B cell (primary cell): ENCODE data around the gene METTL24. TPM values are rescaled to one million over a fixed set of nuclear protein-coding genes. Genes with fewer than 3 reads are reported as not detected.

ENCODE experiments used
- ATAC-seq: fragments of 200-7000 bp; cut with Tn5 transposase; one replicate; pipeline ENCODE4 v1.10.0; 2021; ENCODE audit warnings: low read depth, mild to moderate bottlenecking, moderate number of reproducible peaks, moderate library complexity
- CTCF ChIA-PET: fragments of 350-600 bp; sonication (Branson Sonifier 250); formaldehyde crosslinking; loops from one replicate; lab custom pipeline; 2021; ENCODE audit warnings: antibody characterized with exemption, inconsistent platforms; lab: Charles Lee
- POLR2A ChIA-PET: fragments of 350-600 bp; sonication (Branson Sonifier 250); formaldehyde crosslinking; loops from one replicate; lab custom pipeline; 2021; ENCODE audit warnings: antibody characterized with exemption; lab: Charles Lee
- DNase-seq: peaks from one replicate; pipeline ENCODE4 v3.0.0; 2013
- H2AFZ ChIP-seq: 2 replicates; pipeline ENCODE4 v1.6.1; 2012; ENCODE audit warnings: mild to moderate bottlenecking, low read depth, low read length; ENCODE audit not compliant: insufficient read depth, poor library complexity, severe bottlenecking
- H3K27ac ChIP-seq, 2 donors: 1 replicate in 1 of 2; 2 replicates in 1 of 2; pipeline ENCODE4 v1.5.1; 2012 to 2013; ENCODE audit warnings: low read length in 2 of 2, mild to moderate bottlenecking in 2 of 2, moderate library complexity in 1 of 2
- H3K27me3 ChIP-seq, 4 experiments: fragments of 200-600 bp in 1 of 4; sonication (generic) in 1 of 4; replicated peaks in 1 of 4; 1 replicate in 2 of 4; 2 replicates in 2 of 4; pipeline versions ENCODE4 v1.6.1 to v1.7.0; 2013 to 2016; ENCODE audit warnings: low read length in 3 of 4, mild to moderate bottlenecking in 2 of 4, mixed read lengths in 1 of 4, moderate library complexity in 1 of 4; ENCODE audit not compliant: insufficient read depth in 4 of 4, control insufficient read depth in 3 of 4; ENCODE audit errors: control extremely low read depth in 1 of 4
- H3K36me3 ChIP-seq, 2 experiments: replicated peaks in 1 of 2; 1 replicate in 1 of 2; 2 replicates in 1 of 2; pipeline versions ENCODE4 v1.6.1 to v1.7.1; 2013; ENCODE audit warnings: low read length in 1 of 2; ENCODE audit not compliant: insufficient read depth in 2 of 2, control insufficient read depth in 1 of 2; ENCODE audit errors: control extremely low read depth in 1 of 2, extremely low read depth in 1 of 2
- H3K4me1 ChIP-seq, 2 donors: fragments of 200-600 bp in 1 of 2; sonication (generic) in 1 of 2; 1 replicate in 1 of 2; 2 replicates in 1 of 2; pipeline versions ENCODE4 v1.5.1 to v1.6.1; 2013 to 2017; ENCODE audit warnings: low read length in 2 of 2; ENCODE audit not compliant: control insufficient read depth in 2 of 2, insufficient read depth in 2 of 2
- H3K4me2 ChIP-seq: replicated peaks from 2 replicates; pipeline ENCODE3; 2012; ENCODE audit warnings: mild to moderate bottlenecking, low read depth, low read length; ENCODE audit not compliant: poor library complexity, severe bottlenecking
- H3K4me3 ChIP-seq, 5 experiments: fragments of 200-600 bp in 1 of 5; sonication (generic) in 1 of 5; 1 replicate in 3 of 5; 2 replicates in 2 of 5; pipeline versions ENCODE4 v1.5.1 to v1.7.0; 2011 to 2016; ENCODE audit warnings: low read length in 4 of 5, mild to moderate bottlenecking in 4 of 5, low read depth in 2 of 5, control low read depth in 1 of 5, moderate library complexity in 1 of 5; ENCODE audit not compliant: insufficient read depth in 1 of 5; ENCODE audit errors: control extremely low read depth in 1 of 5, extremely low read depth in 1 of 5
- H3K79me2 ChIP-seq: fragments of 200-600 bp; sonication (generic); one replicate; pipeline ENCODE4 v1.6.0; 2016; ENCODE audit warnings: low read length; ENCODE audit not compliant: control insufficient read depth, insufficient read depth
- H3K9ac ChIP-seq: fragments of 200-600 bp; sonication (generic); 2 replicates; pipeline ENCODE4 v1.6.1; 2017; ENCODE audit warnings: mild to moderate bottlenecking, low read length, moderate library complexity
- H3K9me3 ChIP-seq, 3 donors: one replicate each; pipeline versions ENCODE4 v1.6.1 to v1.7.1; 2013; ENCODE audit warnings: low read length in 2 of 3; ENCODE audit not compliant: control insufficient read depth in 2 of 3, insufficient read depth in 1 of 3; ENCODE audit errors: control extremely low read depth in 1 of 3
- H4K20me1 ChIP-seq: 2 replicates; pipeline ENCODE4 v1.6.0; 2012; ENCODE audit warnings: mild to moderate bottlenecking, low read length; ENCODE audit not compliant: insufficient read depth, control insufficient read depth, poor library complexity, severe bottlenecking
- H3K27ac Mint-ChIP-seq: one replicate; pipeline ENCODE4 v1.8.0; 2021; ENCODE audit warnings: mixed read lengths
- H3K27me3 Mint-ChIP-seq: one replicate; pipeline ENCODE4 v1.8.0; 2021; ENCODE audit warnings: mixed read lengths
- H3K4me1 Mint-ChIP-seq: one replicate; pipeline ENCODE4 v1.8.0; 2021; ENCODE audit warnings: mixed read lengths
- H3K4me3 Mint-ChIP-seq: one replicate; pipeline ENCODE4 v1.8.0; 2021; ENCODE audit warnings: mixed read lengths
- H3K9me3 Mint-ChIP-seq: one replicate; pipeline ENCODE4 v1.8.0; 2022; ENCODE audit warnings: mixed read lengths; ENCODE audit not compliant: insufficient read depth
- CTCF ChIP-seq: fragments of 200-600 bp; IDR thresholded peaks from one replicate; pipeline ENCODE4 v1.8.0; 2022; ENCODE audit warnings: antibody characterized with exemption, mild to moderate bottlenecking
- EZH2 ChIP-seq: IDR thresholded peaks from 2 replicates; pipeline ENCODE4 v1.6.1; 2012; ENCODE audit warnings: borderline replicate concordance, low read depth, mild to moderate bottlenecking, moderate library complexity, low read length; ENCODE audit not compliant: insufficient read depth, poor library complexity, severe bottlenecking
- WGBS: methylation state at CpG from one replicate; pipeline ENCODE4 v1.1.5; 2013; ENCODE audit warnings: missing lambda C conversion rate; ENCODE audit not compliant: insufficient coverage; 5-methylcytosine and 5-hydroxymethylcytosine counted together
- intact Hi-C: fragments of 100-400 bp; cut with micrococcal nuclease; formaldehyde crosslinking; loops from one replicate; pipeline ENCODE4 v1.10.0; 2022
- polyA plus RNA-seq: library from polyadenylated mRNA; depleted of rRNA; stranded (reverse); fragments of >200 nt; gene quantifications from 2 replicates; pipeline ENCODE4 v1.2.3, GENCODE V29; 2012
- total RNA-seq, 2 donors: library from RNA; stranded (reverse); fragments of 120-200 nt in 1 of 2; gene quantifications; 1 replicate in 1 of 2; 2 replicates in 1 of 2; pipeline versions ENCODE4 v1.2.3 to v1.2.4, GENCODE V29; 2013 to 2022

The METTL24 gene
- total and polyA plus RNA-seq, 2 donors (not counting 1 experiment from before 2014, with no cell fraction given), result not detected

DNA sequence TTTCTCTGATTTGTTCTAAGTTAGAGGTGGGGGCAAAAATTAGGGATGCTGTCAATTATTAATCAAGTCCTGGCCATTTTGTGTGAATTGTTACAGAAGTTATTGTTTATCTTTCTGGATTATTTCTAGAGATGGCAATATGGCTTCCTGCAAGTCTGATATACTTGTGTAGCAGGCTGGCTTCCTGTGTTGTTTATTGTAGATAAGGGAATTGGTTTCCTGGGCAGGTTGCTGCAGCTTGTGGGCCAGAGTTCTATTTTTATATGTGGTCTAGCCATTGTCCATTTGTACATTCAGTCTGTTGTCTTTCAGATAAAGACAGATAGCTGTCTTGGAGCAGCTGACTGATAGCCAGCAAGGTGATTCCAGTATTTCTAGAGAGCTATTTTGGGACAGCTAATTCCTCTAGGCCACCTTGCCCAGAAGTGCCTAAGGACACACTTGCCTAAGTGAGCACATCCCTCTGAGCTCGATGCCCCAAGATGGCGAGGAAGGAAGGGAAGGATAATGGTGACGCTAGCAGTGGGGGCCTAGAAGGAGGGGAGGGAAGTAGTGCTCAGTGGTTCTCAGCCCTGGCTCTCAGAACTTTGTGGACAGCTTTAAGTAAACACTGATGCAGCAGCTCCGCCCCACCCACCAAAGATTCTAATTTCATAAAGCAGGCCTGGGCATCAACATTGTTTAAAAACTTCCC is 31.7 kb upstream of the METTL24 start:
- H3K27me3 ChIP-seq, result no peaks in the 10 kb centered on the region
- intact Hi-C loops, result loop anchor here (2.0 kb wide), 1 partner anchor 1201 kb away; no protein-coding TSS in a partner anchor
- ChIA-PET POLR2A (no interaction called here), CTCF (interaction anchor here (0.7 to 8.0 kb wide), 13 partner anchors 8 to 862 kb away, joined by 3 to 134 read pairs (median 4); partner anchors contain the start of genes CDC40 and WASF1)
- H3K4me1 ChIP-seq, result no peaks in the 10 kb centered on the region
- Mint-ChIP-seq H3K4me1 (no peaks in the 10 kb centered on the region), H3K9me3 (no peaks in the 10 kb centered on the region), H3K4me3 (no peak overlapping the region), H3K27ac (no peak overlapping the region), H3K27me3 (no peaks in the 10 kb centered on the region)
- no peaks in the 10 kb centered on the region for H3K36me3 ChIP-seq
- H3K9ac ChIP-seq, result no peak overlapping the region
- H3K27ac ChIP-seq, result no peak overlapping the region
- H4K20me1 ChIP-seq, result no peaks in the 10 kb centered on the region
- H3K4me3 ChIP-seq, result no peak overlapping the region
- ATAC-seq, result no peak
- WGBS, result 72% methylated on average over 3 of the region's 4 CpGs
- no peak overlapping the region for H3K4me2 ChIP-seq
- no peaks in the 10 kb centered on the region for H3K79me2 ChIP-seq
- no peak for DNase-seq
- H3K9me3 ChIP-seq, result no peaks in the 10 kb centered on the region
- H2AFZ ChIP-seq, result no peak overlapping the region
- TF ChIP-seq EZH2 (no peak), CTCF (no peak)

DNA sequence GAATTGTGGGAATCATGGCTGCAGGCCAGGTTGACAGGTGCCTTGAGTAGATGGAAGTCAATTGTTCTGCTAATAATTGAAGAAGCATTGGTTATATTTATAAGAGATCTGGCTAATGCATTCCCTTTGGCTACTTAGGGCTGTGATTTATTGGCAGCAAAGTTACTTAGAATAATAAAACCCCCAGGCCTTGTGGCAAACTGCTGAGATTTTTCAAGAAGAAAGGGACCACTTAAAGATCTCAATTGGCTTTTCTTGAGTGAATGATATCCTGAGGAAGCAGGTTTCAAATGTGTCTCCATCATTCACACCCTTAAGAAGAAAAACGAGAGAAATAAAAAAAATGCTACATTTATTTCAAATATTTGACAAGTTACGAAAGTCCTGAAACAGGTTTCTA is 29.8 kb upstream of the METTL24 start:
- H3K79me2 ChIP-seq, result no peaks in the 10 kb centered on the region
- no peaks in the 10 kb centered on the region for H3K9me3 ChIP-seq
- ChIA-PET CTCF (interaction anchor here (7.2 to 8.0 kb wide), 2 partner anchors 350 to 684 kb away, joined by 116 to 134 read pairs; no protein-coding TSS in a partner anchor), POLR2A (no interaction called here)
- no peak overlapping the region for H3K4me3 Mint-ChIP-seq
- no peaks in the 10 kb centered on the region for H4K20me1 ChIP-seq
- WGBS, result no CpG with 5 or more reads among the region's 2 CpGs
- no peaks in the 10 kb centered on the region for H3K4me1 Mint-ChIP-seq
- no peak overlapping the region for H3K27ac Mint-ChIP-seq
- H3K9me3 Mint-ChIP-seq, result no peaks in the 10 kb centered on the region
- H3K4me2 ChIP-seq, result no peak overlapping the region
- H3K9ac ChIP-seq, result no peak overlapping the region
- no peaks in the 10 kb centered on the region for H3K27me3 ChIP-seq
- no peak overlapping the region for H3K27ac ChIP-seq
- no peaks in the 10 kb centered on the region for H3K27me3 Mint-ChIP-seq
- H3K4me1 ChIP-seq, result no peaks in the 10 kb centered on the region
- TF ChIP-seq CTCF, result no peak
- no peak for TF ChIP-seq EZH2
- no peaks in the 10 kb centered on the region for H3K36me3 ChIP-seq
- ATAC-seq, result no peak
- H3K4me3 ChIP-seq, result no peak overlapping the region
- H2AFZ ChIP-seq, result no peak overlapping the region
- no peak for DNase-seq
- intact Hi-C loops, result no loop called here
